Endothelial cell of umbilical vein (primary cell): ENCODE data around the gene PMFBP1. TPM values are rescaled to one million over a fixed set of nuclear protein-coding genes. Genes with fewer than 3 reads are reported as not detected.

Source experiments
- BruUV-seq: library from RNA; stranded (reverse); fragments of 400-500 nt; replicated peaks from 2 replicates; lab custom pipeline; 2021; lab: Mats Ljungman, UMichigan
- CTCF ChIA-PET: fragments of 300-600, 350-600 bp; sonication (Branson Sonifier 250); formaldehyde crosslinking; loops from one replicate; lab custom pipeline; 2021; ENCODE audit warnings: antibody characterized with exemption, inconsistent platforms; lab: Charles Lee
- POLR2A ChIA-PET: fragments of 300-600, 350-600 bp; sonication (Branson Sonifier 250); formaldehyde crosslinking; loops from one replicate; lab custom pipeline; 2021; ENCODE audit warnings: antibody characterized with exemption, inconsistent platforms; lab: Charles Lee
- DNase-seq: peaks from one replicate; pipeline ENCODE4 v3.0.0-alpha.2; 2011; ENCODE audit warnings: low read depth, low spot score
- FAIRE-seq: peaks from 2 replicates; lab custom pipeline; 2011; peaks lifted over from hg19 to GRCh38; lab: Jason Lieb, UNC
- H2AFZ ChIP-seq: 2 replicates; pipeline ENCODE4 v1.6.0; 2012; ENCODE audit warnings: low read depth, low read length, control low read depth, inconsistent platforms
- H3K27ac ChIP-seq: 2 replicates; pipeline ENCODE4 v1.5.1; 2011; ENCODE audit warnings: low read depth, mild to moderate bottlenecking, control low read depth, low read length, moderate library complexity; ENCODE audit not compliant: insufficient read depth
- H3K27me3 ChIP-seq, 2 experiments: 2 replicates each; pipeline versions ENCODE4 v1.6.0 to v1.6.1; 2011; ENCODE audit warnings: low read length in 2 of 2, mixed read lengths in 1 of 2; ENCODE audit not compliant: control insufficient read depth in 2 of 2, insufficient read depth in 2 of 2
- H3K36me3 ChIP-seq, 2 experiments: 2 replicates in 1 of 2; 3 replicates in 1 of 2; pipeline ENCODE4 v1.5.1; 2011; ENCODE audit warnings: low read length in 2 of 2, mild to moderate bottlenecking in 1 of 2, moderate library complexity in 1 of 2; ENCODE audit not compliant: control insufficient read depth in 2 of 2, insufficient read depth in 2 of 2; ENCODE audit errors: extremely low read depth in 1 of 2
- H3K4me1 ChIP-seq: 3 replicates; pipeline ENCODE4 v1.5.1; 2011; ENCODE audit warnings: mild to moderate bottlenecking, low read length; ENCODE audit not compliant: control insufficient read depth, insufficient read depth; ENCODE audit errors: extremely low read depth
- H3K4me2 ChIP-seq: 2 replicates; pipeline ENCODE4 v1.6.1; 2011; ENCODE audit warnings: low read length, control low read depth, mixed read lengths; ENCODE audit not compliant: insufficient read depth
- H3K4me3 ChIP-seq, 3 experiments: fragments of 200-600 bp in 1 of 3; sonication (generic), shearing (Covaris generic) in 1 of 3; replicated peaks in 1 of 3; 2 replicates each; pipeline ENCODE4 v1.5.1; 2011 to 2016; ENCODE audit warnings: control low read depth in 3 of 3, low read length in 3 of 3, mild to moderate bottlenecking in 2 of 3, inconsistent platforms in 1 of 3, low read depth in 1 of 3, moderate library complexity in 1 of 3; ENCODE audit not compliant: insufficient read depth in 1 of 3
- H3K79me2 ChIP-seq: 2 replicates; pipeline ENCODE4 v1.6.0; 2012; ENCODE audit warnings: low read length, inconsistent platforms; ENCODE audit not compliant: control insufficient read depth, insufficient read depth
- H3K9ac ChIP-seq: replicated peaks from 2 replicates; pipeline ENCODE3; 2011; ENCODE audit warnings: low read length, control low read depth; ENCODE audit not compliant: insufficient read depth; ENCODE audit errors: extremely low read depth
- H3K9me1 ChIP-seq: replicated peaks from 3 replicates; pipeline ENCODE4 v1.6.0; 2011; ENCODE audit warnings: mild to moderate bottlenecking, low read length; ENCODE audit not compliant: control insufficient read depth, insufficient read depth; ENCODE audit errors: extremely low read depth
- H3K9me3 ChIP-seq: replicated peaks from 2 replicates; pipeline ENCODE4 v1.5.1; 2012; ENCODE audit warnings: low read length, inconsistent platforms; ENCODE audit not compliant: control insufficient read depth, insufficient read depth
- H4K20me1 ChIP-seq: replicated peaks from 2 replicates; pipeline ENCODE3; 2011; ENCODE audit warnings: mild to moderate bottlenecking, low read length; ENCODE audit not compliant: control insufficient read depth, insufficient read depth; ENCODE audit errors: extremely low read depth
- EZH2 ChIP-seq: IDR thresholded peaks from 2 replicates; pipeline ENCODE4 v1.6.1; 2012; ENCODE audit warnings: borderline replicate concordance, low read depth, mild to moderate bottlenecking, moderate library complexity, low read length, inconsistent platforms; ENCODE audit not compliant: severe bottlenecking
- FOS ChIP-seq: IDR thresholded peaks from 2 replicates; pipeline ENCODE4 v1.6.1; 2011; ENCODE audit warnings: mild to moderate bottlenecking, low read length, moderate library complexity, borderline replicate concordance; ENCODE audit not compliant: insufficient read depth
- GATA2 ChIP-seq: IDR thresholded peaks from 2 replicates; pipeline ENCODE4 v1.7.0; 2011; ENCODE audit warnings: low read depth, mild to moderate bottlenecking, moderate library complexity, mixed read lengths, low read length; ENCODE audit not compliant: insufficient read length, insufficient read depth
- JUN ChIP-seq: IDR thresholded peaks from 2 replicates; pipeline ENCODE4 v1.6.1; 2011; ENCODE audit warnings: borderline replicate concordance, low read depth; ENCODE audit not compliant: insufficient read length, insufficient read depth
- MYC ChIP-seq: IDR thresholded peaks from one replicate; pipeline ENCODE4 v1.6.1; 2011; ENCODE audit warnings: mild to moderate bottlenecking, low read depth, low read length
- POLR2A ChIP-seq: IDR thresholded peaks from 2 replicates; pipeline ENCODE4 v1.6.1; 2012; ENCODE audit warnings: low read depth, mild to moderate bottlenecking, control low read depth, low read length
- POLR2AphosphoS5 ChIP-seq: IDR thresholded peaks from 2 replicates; pipeline ENCODE4 v1.6.1; 2012; ENCODE audit warnings: low read depth, mild to moderate bottlenecking, control low read depth, low read length, moderate library complexity; ENCODE audit not compliant: insufficient read depth
- dilution Hi-C: fragments of 300-500 bp; cut with MboI; formaldehyde crosslinking; loops from one replicate; pipeline ENCODE4 v1.15.0; 2019; ENCODE audit warnings: low sequenced_read_pairs; ENCODE audit not compliant: extremely low pct_ligation_motif_present
- intact Hi-C: fragments of 100-400 bp; cut with micrococcal nuclease; formaldehyde crosslinking; loops from one replicate; pipeline ENCODE4 v1.10.0; 2022
- polyA plus RNA-seq, 4 experiments: library from polyadenylated mRNA; depleted of rRNA in 3 of 4; stranded (reverse) in 3 of 4; unstranded in 1 of 4; fragments of >200 nt; gene quantifications; 2 replicates each; pipeline versions ENCODE4 v1.2.1 to v1.2.3, GENCODE V29; 2011 to 2012; ENCODE audit warnings: missing spikeins in 1 of 4
- total RNA-seq: library from RNA; stranded (reverse); gene quantifications from 2 replicates; pipeline ENCODE4 v1.2.3, GENCODE V29; 2021
- TF ChIP-seq, protein P1 (sequence below): IDR thresholded peaks from 2 replicates; pipeline ENCODE4 v1.6.1; 2011; ENCODE audit not compliant: insufficient read depth, insufficient read length
- TF ChIP-seq, protein P2 (sequence below), 2 donors: IDR thresholded peaks; 1 replicate in 1 of 2; 2 replicates in 1 of 2; pipeline ENCODE4 v1.5.1; 2011; ENCODE audit warnings: low read length in 2 of 2, mild to moderate bottlenecking in 2 of 2, moderate library complexity in 2 of 2, control low read depth in 1 of 2, inconsistent platforms in 1 of 2, low read depth in 1 of 2; ENCODE audit not compliant: insufficient read depth in 1 of 2; ENCODE audit errors: extremely low read depth in 1 of 2

Gene PMFBP1
- total and polyA plus RNA-seq, 2 donors (not counting 3 experiments of a cell fraction or from before 2014, with no cell fraction given): 0.12 to 0.42 TPM

GRCh38 chr16:72138064-72138572, 33.8 kb downstream of the PMFBP1 start:
- no peaks in the 10 kb centered on the region for H3K4me1 ChIP-seq
- DNase-seq: no peak
- no peak overlapping the region for H2AFZ ChIP-seq
- ChIA-PET CTCF (interaction anchor here (3.4 kb wide), 1 partner anchor 9 kb away, joined by 10 read pairs; no protein-coding TSS in a partner anchor), POLR2A (no interaction called here)
- no peak overlapping the region for H3K4me2 ChIP-seq
- no peaks in the 10 kb centered on the region for H3K27me3 ChIP-seq
- H3K79me2 ChIP-seq: no peaks in the 10 kb centered on the region
- no peak overlapping the region for H3K27ac ChIP-seq
- FAIRE-seq: no peak
- H4K20me1 ChIP-seq: no peaks in the 10 kb centered on the region
- no peaks in the 10 kb centered on the region for H3K9me1 ChIP-seq
- no peaks in the 10 kb centered on the region for H3K36me3 ChIP-seq
- BruUV-seq: no TSS peak
- no peak overlapping the region for H3K4me3 ChIP-seq
- dilution Hi-C loops (loop anchor here (25.0 kb wide), 1 partner anchor 324 kb away; no protein-coding TSS in a partner anchor), intact Hi-C loops (no loop called here)
- TF ChIP-seq EZH2 (no peak), GATA2 (no peak)
- no peaks in the 10 kb centered on the region for H3K9me3 ChIP-seq
- no peak overlapping the region for H3K9ac ChIP-seq

DNA sequence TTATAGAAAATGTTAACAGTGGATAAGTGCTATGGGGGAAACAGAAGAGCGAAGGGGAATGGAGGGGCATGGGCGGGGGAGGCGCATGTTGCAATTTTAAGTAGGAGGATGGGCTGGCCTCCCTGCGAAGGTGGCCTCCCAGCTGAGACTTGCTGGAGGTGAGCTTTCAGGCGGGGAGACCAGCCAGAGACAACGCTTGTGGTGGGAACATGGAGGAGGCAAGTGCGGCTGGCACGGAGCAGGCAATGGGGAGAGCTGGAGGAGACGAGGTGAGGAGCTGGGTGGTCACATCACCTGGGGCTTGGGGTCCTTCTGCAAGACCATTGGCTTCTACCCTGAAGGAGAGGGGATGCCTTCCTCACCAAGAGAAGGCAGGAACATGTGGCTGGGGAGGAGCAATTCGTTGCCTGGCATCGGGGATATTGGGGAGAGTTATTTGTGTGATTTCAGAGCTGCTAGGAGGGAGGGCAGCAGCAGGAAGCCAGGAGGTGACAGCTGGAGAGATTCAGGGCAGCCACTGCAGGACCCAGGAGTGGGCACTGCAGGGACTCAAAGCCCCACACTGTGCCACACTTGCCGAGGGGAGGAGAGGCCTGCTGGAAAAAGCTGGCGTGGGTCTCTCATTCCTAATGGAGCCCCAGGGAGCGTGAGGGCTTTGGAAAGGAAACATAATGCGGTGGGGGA, 34.4 kb downstream of the PMFBP1 start:
- Histone ChIP-seq H3K79me2 (no peaks in the 10 kb centered on the region), H3K4me1 (no peaks in the 10 kb centered on the region), H3K9me3 (no peaks in the 10 kb centered on the region), H4K20me1 (no peaks in the 10 kb centered on the region), H3K27ac (no peak overlapping the region), H3K4me2 (no peak overlapping the region), H3K27me3 (no peaks in the 10 kb centered on the region), H3K4me3 (no peak overlapping the region), H3K9me1 (no peaks in the 10 kb centered on the region), H3K9ac (no peak overlapping the region), H3K36me3 (no peaks in the 10 kb centered on the region), H2AFZ (no peak overlapping the region)
- ChIA-PET CTCF (interaction anchor here (3.4 kb wide), 1 partner anchor 9 kb away, joined by 10 read pairs; no protein-coding TSS in a partner anchor), POLR2A (no interaction called here)
- TF ChIP-seq, protein P1, sequence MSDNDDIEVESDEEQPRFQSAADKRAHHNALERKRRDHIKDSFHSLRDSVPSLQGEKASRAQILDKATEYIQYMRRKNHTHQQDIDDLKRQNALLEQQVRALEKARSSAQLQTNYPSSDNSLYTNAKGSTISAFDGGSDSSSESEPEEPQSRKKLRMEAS: no peak
- TF ChIP-seq POLR2A (no peak), FOS (no peak), MYC (no peak), POLR2AphosphoS5 (no peak), JUN (no peak), EZH2 (no peak), GATA2 (no peak)
- TF ChIP-seq, protein P2, sequence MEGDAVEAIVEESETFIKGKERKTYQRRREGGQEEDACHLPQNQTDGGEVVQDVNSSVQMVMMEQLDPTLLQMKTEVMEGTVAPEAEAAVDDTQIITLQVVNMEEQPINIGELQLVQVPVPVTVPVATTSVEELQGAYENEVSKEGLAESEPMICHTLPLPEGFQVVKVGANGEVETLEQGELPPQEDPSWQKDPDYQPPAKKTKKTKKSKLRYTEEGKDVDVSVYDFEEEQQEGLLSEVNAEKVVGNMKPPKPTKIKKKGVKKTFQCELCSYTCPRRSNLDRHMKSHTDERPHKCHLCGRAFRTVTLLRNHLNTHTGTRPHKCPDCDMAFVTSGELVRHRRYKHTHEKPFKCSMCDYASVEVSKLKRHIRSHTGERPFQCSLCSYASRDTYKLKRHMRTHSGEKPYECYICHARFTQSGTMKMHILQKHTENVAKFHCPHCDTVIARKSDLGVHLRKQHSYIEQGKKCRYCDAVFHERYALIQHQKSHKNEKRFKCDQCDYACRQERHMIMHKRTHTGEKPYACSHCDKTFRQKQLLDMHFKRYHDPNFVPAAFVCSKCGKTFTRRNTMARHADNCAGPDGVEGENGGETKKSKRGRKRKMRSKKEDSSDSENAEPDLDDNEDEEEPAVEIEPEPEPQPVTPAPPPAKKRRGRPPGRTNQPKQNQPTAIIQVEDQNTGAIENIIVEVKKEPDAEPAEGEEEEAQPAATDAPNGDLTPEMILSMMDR (IDR thresholded peaks at IDR 0.05; ENCODE audit: extremely low read depth in 1 of 2, insufficient read depth in 1 of 2, low read depth in 1 of 2, low read length in 2 of 2): no peak
- no peak for DNase-seq
- BruUV-seq: no TSS peak
- FAIRE-seq: no peak
- dilution Hi-C loops: loop anchor here (25.0 kb wide), 1 partner anchor 325 kb away; no protein-coding TSS in a partner anchor
- intact Hi-C loops: no loop called here
